HepG2 (cell line): ENCODE results near the gene RPL32. TPM values are rescaled to one million over a fixed set of nuclear protein-coding genes. Genes with fewer than 3 reads are reported as not detected.

Experiments used
- ATAC-seq: fragments of 200-7000 bp; cut with Tn5 transposase; 3 replicates; pipeline ENCODE4 v1.9.1; 2020; ENCODE audit warnings: mild to moderate bottlenecking, moderate library complexity
- BruUV-seq: library from RNA; stranded (reverse); fragments of 400-500 nt; replicated peaks from 2 replicates; lab custom pipeline; 2021; lab: Mats Ljungman, UMichigan
- CTCF ChIA-PET: fragments of 300-600 bp; formaldehyde crosslinking; extraction: SDS; loops from one replicate; lab custom pipeline; 2021; ENCODE audit warnings: low total read pairs, inconsistent platforms, low intra/inter-chr PET ratio; lab: Yijun Ruan, JAX
- POLR2A ChIA-PET: fragments of 350-600 bp; sonication (Branson Sonifier 250); formaldehyde crosslinking; loops from one replicate; lab custom pipeline; 2020; ENCODE audit warnings: antibody characterized with exemption, inconsistent platforms; lab: Yijun Ruan, JAX
- DNase-seq: peaks from one replicate; pipeline ENCODE4 v3.0.0-alpha.2; 2015; ENCODE audit warnings: low spot score
- FAIRE-seq: peaks from 3 replicates; lab custom pipeline; 2011; peaks lifted over from hg19 to GRCh38; lab: Jason Lieb, UNC
- H2AFZ ChIP-seq: one replicate; pipeline ENCODE4 v1.6.1; 2011; ENCODE audit warnings: low read length, inconsistent platforms
- H3K27ac ChIP-seq: fragments of 300-600 bp; 3 replicates; pipeline ENCODE4 v1.8.0; 2011; ENCODE audit warnings: mixed run types, mild to moderate bottlenecking, mixed read lengths, low read length, inconsistent platforms; ENCODE audit not compliant: insufficient read depth; ENCODE audit errors: extremely low read length
- H3K27me3 ChIP-seq, 2 experiments: fragments of 200-600 bp in 1 of 2; 2 replicates in 1 of 2; 3 replicates in 1 of 2; pipeline versions ENCODE4 v1.6.0 to v1.8.0; 2011; ENCODE audit warnings: low read length in 2 of 2, mild to moderate bottlenecking in 2 of 2, moderate library complexity in 2 of 2, inconsistent platforms in 1 of 2; ENCODE audit not compliant: insufficient read depth in 2 of 2, control insufficient read depth in 1 of 2
- H3K36me3 ChIP-seq, 2 experiments: fragments of 200-600 bp in 1 of 2; replicated peaks in 1 of 2; 2 replicates in 1 of 2; 3 replicates in 1 of 2; pipeline versions ENCODE4 v1.5.1 to v1.8.0; 2011; ENCODE audit warnings: low read length in 2 of 2, inconsistent platforms in 1 of 2; ENCODE audit not compliant: insufficient read depth in 2 of 2, control insufficient read depth in 1 of 2
- H3K4me1 ChIP-seq: 2 replicates; pipeline ENCODE4 v1.5.1; 2012; ENCODE audit warnings: low read length, inconsistent platforms; ENCODE audit not compliant: insufficient read depth
- H3K4me2 ChIP-seq: 2 replicates; pipeline ENCODE4 v1.6.0; 2011; ENCODE audit warnings: low read depth, low read length, inconsistent platforms
- H3K4me3 ChIP-seq, 3 experiments: fragments of 200-600 bp in 1 of 3; sonication (generic), shearing (Covaris generic) in 1 of 3; replicated peaks in 1 of 3; 2 replicates each; pipeline ENCODE4 v1.5.1; 2011 to 2016; ENCODE audit warnings: low read length in 3 of 3, inconsistent platforms in 2 of 3, low read depth in 2 of 3, mild to moderate bottlenecking in 2 of 3, control low read depth in 1 of 3, mixed read lengths in 1 of 3; ENCODE audit not compliant: insufficient read depth in 1 of 3
- H3K79me2 ChIP-seq: one replicate; pipeline ENCODE4 v1.6.1; 2011; ENCODE audit warnings: low read length, inconsistent platforms; ENCODE audit not compliant: insufficient read depth
- H3K9ac ChIP-seq: 2 replicates; pipeline ENCODE4 v1.6.0; 2011; ENCODE audit warnings: mild to moderate bottlenecking, low read depth, low read length, inconsistent platforms; ENCODE audit not compliant: insufficient read depth
- H3K9me3 ChIP-seq: 2 replicates; pipeline ENCODE4 v1.5.1; 2012; ENCODE audit warnings: mild to moderate bottlenecking, low read length
- H4K20me1 ChIP-seq: 2 replicates; pipeline ENCODE4 v1.6.0; 2011; ENCODE audit warnings: inconsistent platforms, mild to moderate bottlenecking, low read length, moderate library complexity; ENCODE audit not compliant: insufficient read depth
- POLR2A ChIP-seq, 2 experiments: IDR thresholded peaks; 2 replicates each; pipeline ENCODE4 v1.6.1; 2011; ENCODE audit warnings: low read depth in 2 of 2, low read length in 2 of 2, mild to moderate bottlenecking in 1 of 2, moderate library complexity in 1 of 2; ENCODE audit not compliant: insufficient read depth in 1 of 2
- RNF2 ChIP-seq: fragments of 450-650 bp; conservative IDR thresholded peaks from 2 replicates; pipeline ENCODE4 v1.6.1; 2016; ENCODE audit warnings: low read depth
- ZNF781 ChIP-seq: sonication (generic); formaldehyde crosslinking; IDR thresholded peaks from 2 replicates; pipeline ENCODE4 v1.5.1; 2020; ENCODE audit warnings: borderline replicate concordance, mild to moderate bottlenecking, missing genetic modification reagents; ENCODE audit errors: not compliant biosample characterization
- WGBS: methylation state at CpG from one replicate; pipeline ENCODE4 v1.1.6; 2017; ENCODE audit warnings: low lambda C conversion rate; 5-methylcytosine and 5-hydroxymethylcytosine counted together
- in situ Hi-C: cut with HindIII; loops from 2 replicates; pipeline ENCODE4 v1.10.0; 2017; ENCODE audit warnings: low pct_unique_long_range_greater_than_20kb; ENCODE audit not compliant: extremely low pct_ligation_motif_present
- intact Hi-C: fragments of 100-400 bp; cut with micrococcal nuclease; formaldehyde crosslinking; loops from one replicate; pipeline ENCODE4 v1.10.0; 2022; ENCODE audit not compliant: unreplicated experiment
- polyA plus RNA-seq, 8 experiments: library from polyadenylated mRNA; depleted of rRNA in 3 of 8; stranded (reverse) in 7 of 8; unstranded in 1 of 8; fragments of >200 nt; fragmentation: Illumina TruSeq in 4 of 8; extraction: Trizol in 4 of 8; gene quantifications; 2 replicates each; pipeline versions ENCODE4 v1.2.1 to v1.2.3, GENCODE V29; 2011 to 2016; ENCODE audit warnings: low read depth in 4 of 8, missing spikeins in 1 of 8, mixed read lengths in 1 of 8; ENCODE audit not compliant: insufficient read depth in 1 of 8
- total RNA-seq, 5 experiments: library from RNA; depleted of rRNA; stranded (reverse); fragments of >200 nt; fragmentation: Illumina TruSeq; extraction: Trizol; gene quantifications; 2 replicates each; pipeline ENCODE4 v1.2.3, GENCODE V29; 2016; ENCODE audit warnings: low read depth in 1 of 5
- TF ChIP-seq, protein P1 (sequence below): sonication (generic); formaldehyde crosslinking; IDR thresholded peaks from 2 replicates; pipeline ENCODE4 v1.4.0; 2020; ENCODE audit warnings: missing genetic modification reagents
- TF ChIP-seq, protein P2 (sequence below): sonication (generic); formaldehyde crosslinking; IDR thresholded peaks from 2 replicates; pipeline ENCODE4 v1.8.0; 2022; ENCODE audit warnings: mild to moderate bottlenecking, missing genetic modification reagents, moderate library complexity

The RPL32 gene
- total and polyA plus RNA-seq, 2 of the 13 experiments (the other 11 are each of a cell fraction or from before 2014, with no cell fraction given): 1,781 to 2,401 TPM

DNA sequence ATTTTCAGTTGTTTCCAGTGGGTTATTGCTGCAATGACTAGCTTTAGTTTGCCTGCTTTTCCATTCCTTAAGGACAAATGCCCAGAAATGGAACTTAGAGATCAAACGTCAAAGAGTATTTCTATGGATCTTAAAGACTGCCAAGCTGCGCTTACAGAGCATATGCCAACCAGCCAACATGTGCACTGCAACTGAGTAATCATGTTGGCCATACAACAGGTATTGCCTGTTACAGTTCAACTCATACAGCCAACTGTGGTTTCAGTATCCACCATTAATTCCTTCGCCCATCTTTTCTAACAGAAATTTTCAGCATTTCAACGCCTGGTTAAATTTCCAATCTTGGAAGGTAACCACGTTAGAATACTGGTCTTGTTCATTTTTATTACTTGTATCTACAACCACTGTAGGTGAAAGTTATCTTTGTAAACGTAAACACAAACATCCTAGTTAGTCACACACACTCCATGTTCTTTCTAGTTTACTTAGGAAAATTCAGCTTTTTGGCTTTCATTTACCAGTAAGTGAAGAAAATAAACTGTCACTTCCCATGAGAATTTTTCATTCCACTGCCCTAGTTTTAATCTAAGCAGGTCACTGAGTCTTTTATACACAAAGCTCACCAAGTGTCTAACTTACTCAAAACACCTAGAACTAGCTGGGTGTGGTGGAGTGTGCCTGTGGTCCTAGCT lies 3.9 kb downstream of the RPL32 start (continued):
- TF ChIP-seq, protein P1, sequence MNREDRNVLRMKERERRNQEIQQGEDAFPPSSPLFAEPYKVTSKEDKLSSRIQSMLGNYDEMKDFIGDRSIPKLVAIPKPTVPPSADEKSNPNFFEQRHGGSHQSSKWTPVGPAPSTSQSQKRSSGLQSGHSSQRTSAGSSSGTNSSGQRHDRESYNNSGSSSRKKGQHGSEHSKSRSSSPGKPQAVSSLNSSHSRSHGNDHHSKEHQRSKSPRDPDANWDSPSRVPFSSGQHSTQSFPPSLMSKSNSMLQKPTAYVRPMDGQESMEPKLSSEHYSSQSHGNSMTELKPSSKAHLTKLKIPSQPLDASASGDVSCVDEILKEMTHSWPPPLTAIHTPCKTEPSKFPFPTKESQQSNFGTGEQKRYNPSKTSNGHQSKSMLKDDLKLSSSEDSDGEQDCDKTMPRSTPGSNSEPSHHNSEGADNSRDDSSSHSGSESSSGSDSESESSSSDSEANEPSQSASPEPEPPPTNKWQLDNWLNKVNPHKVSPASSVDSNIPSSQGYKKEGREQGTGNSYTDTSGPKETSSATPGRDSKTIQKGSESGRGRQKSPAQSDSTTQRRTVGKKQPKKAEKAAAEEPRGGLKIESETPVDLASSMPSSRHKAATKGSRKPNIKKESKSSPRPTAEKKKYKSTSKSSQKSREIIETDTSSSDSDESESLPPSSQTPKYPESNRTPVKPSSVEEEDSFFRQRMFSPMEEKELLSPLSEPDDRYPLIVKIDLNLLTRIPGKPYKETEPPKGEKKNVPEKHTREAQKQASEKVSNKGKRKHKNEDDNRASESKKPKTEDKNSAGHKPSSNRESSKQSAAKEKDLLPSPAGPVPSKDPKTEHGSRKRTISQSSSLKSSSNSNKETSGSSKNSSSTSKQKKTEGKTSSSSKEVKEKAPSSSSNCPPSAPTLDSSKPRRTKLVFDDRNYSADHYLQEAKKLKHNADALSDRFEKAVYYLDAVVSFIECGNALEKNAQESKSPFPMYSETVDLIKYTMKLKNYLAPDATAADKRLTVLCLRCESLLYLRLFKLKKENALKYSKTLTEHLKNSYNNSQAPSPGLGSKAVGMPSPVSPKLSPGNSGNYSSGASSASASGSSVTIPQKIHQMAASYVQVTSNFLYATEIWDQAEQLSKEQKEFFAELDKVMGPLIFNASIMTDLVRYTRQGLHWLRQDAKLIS (CRISPR knock-in tag): no peak
- TF ChIP-seq RNF2 (no peak), ZNF781 (CRISPR knock-in tag) (no peak)

DNA sequence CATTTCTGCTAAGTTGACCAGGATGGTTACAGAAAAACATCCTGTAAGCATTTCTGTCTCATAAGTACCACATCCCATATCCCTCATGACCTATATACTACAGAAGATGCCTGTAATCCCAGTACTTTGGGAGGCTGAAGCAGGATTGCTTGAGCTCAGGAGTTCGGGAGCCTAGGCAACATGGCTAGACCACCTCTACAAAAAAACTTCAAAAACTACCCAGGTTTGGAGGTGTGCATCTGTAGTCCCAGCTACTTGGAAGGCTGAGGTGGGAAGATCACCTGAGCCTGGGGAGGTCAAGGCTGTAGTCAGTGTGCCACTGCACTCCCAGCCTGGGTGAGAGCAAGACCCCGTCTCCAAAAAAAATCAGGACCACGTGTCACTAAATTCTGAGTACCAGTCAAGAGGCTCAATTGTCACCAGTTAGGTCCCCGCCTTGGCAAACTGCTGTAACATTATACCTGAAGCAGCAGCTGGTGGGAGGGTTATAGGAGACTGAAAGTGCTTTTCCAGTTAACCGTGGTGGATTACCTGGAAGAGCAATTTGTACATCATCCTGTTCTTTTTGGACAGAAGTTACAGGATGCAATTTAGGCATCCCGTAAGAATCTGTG lies 6.2 kb downstream of the RPL32 start:
- H2AFZ ChIP-seq: no peak overlapping the region
- no peak for ATAC-seq
- no TSS peak for BruUV-seq
- peaks cover 29% of the 10 kb centered on the region for H3K79me2 ChIP-seq
- TF ChIP-seq, protein P2, sequence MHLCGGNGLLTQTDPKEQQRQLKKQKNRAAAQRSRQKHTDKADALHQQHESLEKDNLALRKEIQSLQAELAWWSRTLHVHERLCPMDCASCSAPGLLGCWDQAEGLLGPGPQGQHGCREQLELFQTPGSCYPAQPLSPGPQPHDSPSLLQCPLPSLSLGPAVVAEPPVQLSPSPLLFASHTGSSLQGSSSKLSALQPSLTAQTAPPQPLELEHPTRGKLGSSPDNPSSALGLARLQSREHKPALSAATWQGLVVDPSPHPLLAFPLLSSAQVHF (CRISPR knock-in tag): no peak
- 0 out of 4 replicates have a peak, but pooled peaks of 1 of the 2 experiments have one; percentile 5 for TF ChIP-seq POLR2A (IDR thresholded peaks at IDR 0.05; ENCODE audit: insufficient read depth in 1 of 2, low read depth in 2 of 2, low read length in 2 of 2)
- TF ChIP-seq, all 625 proteins: peak for 1
- Histone ChIP-seq H3K36me3 (peaks cover 32 to 85% of the 10 kb centered on the region in 2 experiments), H3K4me1 (peaks cover 38% of the 10 kb centered on the region), H3K27ac (no peak overlapping the region), H3K4me3 (no peak overlapping the region), H3K27me3 (no peaks in the 10 kb centered on the region), H3K4me2 (no peak overlapping the region), H3K9ac (no peak overlapping the region), H3K9me3 (no peaks in the 10 kb centered on the region), H4K20me1 (peaks cover 35% of the 10 kb centered on the region)
- DNase-seq (no peak), FAIRE-seq (no peak)
- POLR2A ChIA-PET: interaction anchor here (1.3 kb wide), 1 partner anchor 10 kb away, joined by 3 read pairs; no protein-coding TSS in a partner anchor
- in situ Hi-C loops: no loop called here
- 97% methylated on average over 6 of the region's 6 CpGs for WGBS
- intact Hi-C loops: no loop called here
- CTCF ChIA-PET: no interaction called here
